Smooth muscle cell of the umbilical artery (primary cell): ENCODE measurements around the gene NFAM1. TPM values are rescaled to one million over a fixed set of nuclear protein-coding genes. Genes with fewer than 3 reads are reported as not detected.

ENCODE experiments used
- total RNA-seq: library from RNA; depleted of rRNA; stranded (reverse); fragments of >200 nt; gene quantifications from 2 replicates; pipeline ENCODE4 v1.2.3, GENCODE V29; 2014

The NFAM1 gene, protein sequence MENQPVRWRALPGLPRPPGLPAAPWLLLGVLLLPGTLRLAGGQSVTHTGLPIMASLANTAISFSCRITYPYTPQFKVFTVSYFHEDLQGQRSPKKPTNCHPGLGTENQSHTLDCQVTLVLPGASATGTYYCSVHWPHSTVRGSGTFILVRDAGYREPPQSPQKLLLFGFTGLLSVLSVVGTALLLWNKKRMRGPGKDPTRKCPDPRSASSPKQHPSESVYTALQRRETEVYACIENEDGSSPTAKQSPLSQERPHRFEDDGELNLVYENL
- under 0.01 and 0.09 TPM in 2 replicates for total RNA-seq

DNA sequence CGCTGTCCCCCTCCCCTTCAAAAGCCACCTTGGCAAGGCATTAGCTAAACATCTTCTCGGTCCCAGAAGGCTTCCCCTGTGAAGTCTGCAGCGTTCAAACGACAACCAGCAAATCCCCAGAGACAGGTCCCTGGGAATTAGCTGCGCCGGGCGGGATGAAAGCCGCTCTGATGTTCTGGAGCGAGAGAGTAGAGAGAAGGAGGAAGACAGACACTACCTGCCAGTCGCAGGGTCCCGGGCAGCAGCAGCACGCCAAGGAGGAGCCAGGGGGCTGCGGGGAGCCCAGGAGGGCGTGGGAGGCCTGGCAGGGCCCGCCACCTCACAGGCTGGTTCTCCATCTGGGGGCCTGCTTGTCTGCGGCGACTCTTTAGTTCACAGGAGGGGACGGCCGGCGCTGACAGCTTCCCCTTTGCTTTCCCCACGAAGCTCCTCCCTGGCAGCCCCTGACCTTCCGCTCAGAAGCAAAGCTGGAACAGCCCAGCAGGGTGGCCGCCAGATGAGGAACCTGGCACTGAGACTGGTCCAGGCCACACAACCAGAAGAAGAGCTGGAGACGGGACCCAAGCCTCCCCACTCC is at the start of gene NFAM1:
TSS of gene NFAM1 (minus strand) at position 384 of the 577 bp plus-strand sequence. CDS start at position 338, 46 bp downstream.

Other genes starting within 250 kb of the NFAM1 start
- 16.6 and 32.8 TPM in 2 replicates for gene TCF20, start 161.8 kb downstream of the NFAM1 start, total RNA-seq
- gene RRP7A, start 87.4 kb upstream of the NFAM1 start, total RNA-seq, result 31.1 and 36.2 TPM in 2 replicates
- 3.6 and 4.2 TPM in 2 replicates for gene SERHL2, start 121.6 kb upstream of the NFAM1 start, total RNA-seq
- gene POLDIP3, start 182.5 kb upstream of the NFAM1 start, total RNA-seq, result 17.8 and 24.4 TPM in 2 replicates
- 0.78 TPM in 1 of 2 replicates, not detected in the other for gene ATP5MGL, start 208.2 kb upstream of the NFAM1 start, total RNA-seq
- gene CYB5R3, start 217.0 kb upstream of the NFAM1 start, total RNA-seq, result 66.5 and 98.5 TPM in 2 replicates